ENCODE measurements around the gene SRCIN1.

SRCIN1 gene

GRCh38 chr17:38543403-38544174 lies 62.2 kb downstream of the SRCIN1 start:
- H3K4me3 ChIP-seq (ENCODE audit: severe bottlenecking), result no peak overlapping the region
- no peak for TF ChIP-seq CTCF (IDR thresholded peaks at IDR 0.05; ENCODE audit: poor library complexity, severe bottlenecking)
- H3K9me3 ChIP-seq (ENCODE audit: severe bottlenecking), result no peaks in the 10 kb centered on the region
- no peaks in the 10 kb centered on the region for H3K4me1 ChIP-seq (ENCODE audit: insufficient read depth, poor library complexity, severe bottlenecking)
- no peaks in the 10 kb centered on the region for H3K36me3 ChIP-seq (ENCODE audit: low read depth)
- no peak overlapping the region for H3K27ac ChIP-seq (ENCODE audit: poor library complexity, severe bottlenecking)
- no peaks in the 10 kb centered on the region for H3K27me3 ChIP-seq (ENCODE audit: insufficient read depth, poor library complexity, severe bottlenecking)
- no peak for ATAC-seq (ENCODE audit: low read depth)
- no peak for DNase-seq (ENCODE audit: low spot score)

GRCh38 chr17:38542286-38542685 lies 63.5 kb downstream of the SRCIN1 start:
- DNase-seq (ENCODE audit: low spot score), result no peak
- TF ChIP-seq CTCF (IDR thresholded peaks at IDR 0.05; ENCODE audit: poor library complexity, severe bottlenecking), result no peak
- H3K4me1 ChIP-seq (ENCODE audit: insufficient read depth, poor library complexity, severe bottlenecking), result no peaks in the 10 kb centered on the region
- H3K27ac ChIP-seq (ENCODE audit: poor library complexity, severe bottlenecking), result no peak overlapping the region
- no peaks in the 10 kb centered on the region for H3K36me3 ChIP-seq (ENCODE audit: low read depth)
- H3K27me3 ChIP-seq (ENCODE audit: insufficient read depth, poor library complexity, severe bottlenecking), result no peaks in the 10 kb centered on the region
- H3K9me3 ChIP-seq (ENCODE audit: severe bottlenecking), result no peaks in the 10 kb centered on the region
- ATAC-seq (ENCODE audit: low read depth), result no peak
- no peak overlapping the region for H3K4me3 ChIP-seq (ENCODE audit: severe bottlenecking)

- TF ChIP-seq CTCF (IDR thresholded peaks at IDR 0.05; ENCODE audit: poor library complexity, severe bottlenecking), result no peak
- no peak overlapping the region for H3K27ac ChIP-seq (ENCODE audit: poor library complexity, severe bottlenecking)
- no peaks in the 10 kb centered on the region for H3K27me3 ChIP-seq (ENCODE audit: insufficient read depth, poor library complexity, severe bottlenecking)
- ATAC-seq (ENCODE audit: low read depth), result no peak
- DNase-seq (ENCODE audit: low spot score), result peak; percentile 41
- no peaks in the 10 kb centered on the region for H3K4me1 ChIP-seq (ENCODE audit: insufficient read depth, poor library complexity, severe bottlenecking)
- H3K9me3 ChIP-seq (ENCODE audit: severe bottlenecking), result no peaks in the 10 kb centered on the region
- no peak overlapping the region for H3K4me3 ChIP-seq (ENCODE audit: severe bottlenecking)
- no peaks in the 10 kb centered on the region for H3K36me3 ChIP-seq (ENCODE audit: low read depth)
These were observed 64.5 kb downstream of the SRCIN1 start for GRCh38 chr17:38541281-38541680.

GRCh38 chr17:38540514-38541045 lies 65.2 kb downstream of the SRCIN1 start:
- no peaks in the 10 kb centered on the region for H3K9me3 ChIP-seq (ENCODE audit: severe bottlenecking)
- no peak for DNase-seq (ENCODE audit: low spot score)
- H3K4me1 ChIP-seq (ENCODE audit: insufficient read depth, poor library complexity, severe bottlenecking), result no peaks in the 10 kb centered on the region
- TF ChIP-seq CTCF (IDR thresholded peaks at IDR 0.05; ENCODE audit: poor library complexity, severe bottlenecking), result no peak
- no peak for ATAC-seq (ENCODE audit: low read depth)
- H3K4me3 ChIP-seq (ENCODE audit: severe bottlenecking), result no peak overlapping the region
- no peaks in the 10 kb centered on the region for H3K27me3 ChIP-seq (ENCODE audit: insufficient read depth, poor library complexity, severe bottlenecking)
- no peaks in the 10 kb centered on the region for H3K36me3 ChIP-seq (ENCODE audit: low read depth)
- H3K27ac ChIP-seq (ENCODE audit: poor library complexity, severe bottlenecking), result no peak overlapping the region

- no peak for TF ChIP-seq CTCF (IDR thresholded peaks at IDR 0.05; ENCODE audit: poor library complexity, severe bottlenecking)
- no peaks in the 10 kb centered on the region for H3K4me1 ChIP-seq (ENCODE audit: insufficient read depth, poor library complexity, severe bottlenecking)
- no peaks in the 10 kb centered on the region for H3K27me3 ChIP-seq (ENCODE audit: insufficient read depth, poor library complexity, severe bottlenecking)
- H3K36me3 ChIP-seq (ENCODE audit: low read depth), result no peaks in the 10 kb centered on the region
- H3K9me3 ChIP-seq (ENCODE audit: severe bottlenecking), result no peaks in the 10 kb centered on the region
- no peak overlapping the region for H3K27ac ChIP-seq (ENCODE audit: poor library complexity, severe bottlenecking)
- DNase-seq (ENCODE audit: low spot score) (no peak), ATAC-seq (ENCODE audit: low read depth) (no peak)
- H3K4me3 ChIP-seq (ENCODE audit: severe bottlenecking), result no peak overlapping the region
These were observed 66.4 kb downstream of the SRCIN1 start for GRCh38 chr17:38539386-38539785.

All from RWPE2 (cell line).